Suprapubic skin (tissue), 4 donors: ENCODE results near the gene FBXL13. TPM values are rescaled to one million over a fixed set of nuclear protein-coding genes. Genes with fewer than 3 reads are reported as not detected.
"Not testable (repeated sequence)": the region's sequence is repeated elsewhere in the genome, so short reads cannot be mapped to it uniquely, and the experiment has no call there.

Experiments
- DNase-seq, 2 donors: peaks; one replicate each; pipeline ENCODE4 v3.0.0-alpha.2; 2019; ENCODE audit warnings: low spot score in 2 of 2
- H3K27ac ChIP-seq: fragments of 200-600 bp; sonication (generic); one replicate; pipeline ENCODE4 v1.5.1; 2019
- H3K27me3 ChIP-seq: fragments of 200-600 bp; sonication (generic); one replicate; pipeline ENCODE4 v1.5.1; 2019
- H3K36me3 ChIP-seq: fragments of 200-600 bp; sonication (generic); one replicate; pipeline ENCODE4 v1.5.1; 2019
- H3K4me1 ChIP-seq: fragments of 200-600 bp; sonication (generic); one replicate; pipeline ENCODE4 v1.5.1; 2019
- H3K4me3 ChIP-seq: fragments of 200-600 bp; sonication (generic); one replicate; pipeline ENCODE4 v1.5.1; 2019; ENCODE audit warnings: mild to moderate bottlenecking
- H3K9me3 ChIP-seq: fragments of 200-600 bp; sonication (generic); one replicate; pipeline ENCODE4 v1.5.1; 2019
- EP300 ChIP-seq: sonication (generic); formaldehyde crosslinking; IDR thresholded peaks from one replicate; pipeline ENCODE4 v1.6.1; 2017; ENCODE audit warnings: antibody characterized with exemption
- POLR2A ChIP-seq, 2 donors: fragments of 450-650 bp; IDR thresholded peaks; one replicate each; pipeline ENCODE4 v1.6.1; 2017; ENCODE audit warnings: antibody characterized with exemption in 2 of 2, mild to moderate bottlenecking in 2 of 2, moderate library complexity in 2 of 2
- POLR2AphosphoS5 ChIP-seq, 3 donors: sonication (generic); formaldehyde crosslinking; IDR thresholded peaks; one replicate each; pipeline ENCODE4 v1.6.1; 2017; ENCODE audit warnings: antibody characterized with exemption in 3 of 3
- WGBS: methylation state at CpG from one replicate; pipeline ENCODE4 v1.1.5; 2018; 5-methylcytosine and 5-hydroxymethylcytosine counted together
- total RNA-seq, 4 donors: library from RNA; depleted of rRNA; stranded (reverse); fragments of >200 nt; gene quantifications; one replicate each; pipeline ENCODE4 v1.1.0, GENCODE V29; 2016
- TF ChIP-seq, protein P1 (sequence below), 2 donors: fragments of 200-600 bp in 1 of 2; fragments of 450-650 bp in 1 of 2; sonication (generic) in 1 of 2; IDR thresholded peaks; one replicate each; pipeline ENCODE4 v1.5.1; 2016 to 2019; ENCODE audit warnings: antibody characterized with exemption in 2 of 2, mild to moderate bottlenecking in 1 of 2, moderate library complexity in 1 of 2

The FBXL13 gene
- total RNA-seq, 4 donors from 2014 or later = 0.30 to 1.4 (median 0.81) TPM

DNA sequence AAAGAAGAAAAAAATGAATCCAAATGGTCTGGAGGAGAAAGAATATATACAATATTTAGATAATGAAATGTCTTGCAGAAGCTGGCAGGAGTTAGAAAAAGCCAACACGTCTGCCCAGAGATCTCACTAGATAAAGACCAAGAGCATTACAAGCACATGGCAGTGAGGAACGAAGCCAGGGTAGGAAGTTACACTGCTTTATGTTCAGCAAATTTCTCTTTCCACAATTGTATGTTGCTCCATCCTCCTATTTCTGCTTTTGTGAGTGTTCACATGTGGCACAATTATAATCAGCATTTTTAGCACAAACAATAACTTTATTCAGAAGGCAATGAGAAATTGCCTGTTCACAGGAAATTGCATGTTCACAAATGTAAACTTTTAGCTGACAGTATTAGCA is 108.1 kb downstream of the FBXL13 start:
- Histone ChIP-seq H3K27ac (no peak overlapping the region), H3K4me1 (no peaks in the 10 kb centered on the region), H3K27me3 (no peaks in the 10 kb centered on the region), H3K4me3 (no peak overlapping the region), H3K36me3 (no peaks in the 10 kb centered on the region), H3K9me3 (no peaks in the 10 kb centered on the region)
- WGBS = 33% methylated on average over 2 of the region's 2 CpGs
- DNase-seq = no peak
- TF ChIP-seq, protein P1, sequence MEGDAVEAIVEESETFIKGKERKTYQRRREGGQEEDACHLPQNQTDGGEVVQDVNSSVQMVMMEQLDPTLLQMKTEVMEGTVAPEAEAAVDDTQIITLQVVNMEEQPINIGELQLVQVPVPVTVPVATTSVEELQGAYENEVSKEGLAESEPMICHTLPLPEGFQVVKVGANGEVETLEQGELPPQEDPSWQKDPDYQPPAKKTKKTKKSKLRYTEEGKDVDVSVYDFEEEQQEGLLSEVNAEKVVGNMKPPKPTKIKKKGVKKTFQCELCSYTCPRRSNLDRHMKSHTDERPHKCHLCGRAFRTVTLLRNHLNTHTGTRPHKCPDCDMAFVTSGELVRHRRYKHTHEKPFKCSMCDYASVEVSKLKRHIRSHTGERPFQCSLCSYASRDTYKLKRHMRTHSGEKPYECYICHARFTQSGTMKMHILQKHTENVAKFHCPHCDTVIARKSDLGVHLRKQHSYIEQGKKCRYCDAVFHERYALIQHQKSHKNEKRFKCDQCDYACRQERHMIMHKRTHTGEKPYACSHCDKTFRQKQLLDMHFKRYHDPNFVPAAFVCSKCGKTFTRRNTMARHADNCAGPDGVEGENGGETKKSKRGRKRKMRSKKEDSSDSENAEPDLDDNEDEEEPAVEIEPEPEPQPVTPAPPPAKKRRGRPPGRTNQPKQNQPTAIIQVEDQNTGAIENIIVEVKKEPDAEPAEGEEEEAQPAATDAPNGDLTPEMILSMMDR (IDR thresholded peaks at IDR 0.05) = no peak
- TF ChIP-seq POLR2A (IDR thresholded peaks at IDR 0.05) (no peak), EP300 (no peak), POLR2AphosphoS5 (IDR thresholded peaks at IDR 0.05) (no peak)

- not testable (repeated sequence) for DNase-seq, H3K27ac ChIP-seq, H3K4me3 ChIP-seq, H3K27me3 ChIP-seq, H3K36me3 ChIP-seq, H3K9me3 ChIP-seq, H3K4me1 ChIP-seq
- WGBS = 31% methylated on average over 1 of the region's 2 CpGs
Measured at GRCh38 chr7:102961993-102962392, 112.6 kb downstream of the FBXL13 start.

DNA sequence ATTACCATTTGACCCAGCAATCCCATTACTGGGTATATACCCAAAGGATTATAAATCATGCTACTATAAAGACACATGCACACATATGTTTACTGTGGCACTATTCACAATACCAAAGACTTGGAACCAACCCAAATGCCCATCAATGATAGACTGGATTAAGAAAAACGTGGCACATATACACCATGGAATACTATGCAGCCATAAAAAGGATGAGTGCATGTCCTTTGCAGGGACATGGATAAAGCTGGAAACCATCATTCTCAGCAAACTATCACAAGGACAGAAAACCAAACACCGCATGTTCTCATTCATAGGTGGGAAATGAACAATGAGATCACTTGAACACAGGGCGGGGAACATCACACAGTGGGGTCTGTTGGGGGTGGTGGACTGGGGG is 116.6 kb downstream of the FBXL13 start:
- WGBS = 92% methylated on average over 3 of the region's 3 CpGs
- H3K27ac ChIP-seq, H3K4me3 ChIP-seq, DNase-seq, H3K4me1 ChIP-seq, H3K36me3 ChIP-seq, H3K9me3 ChIP-seq, H3K27me3 ChIP-seq: not testable (repeated sequence)

DNA sequence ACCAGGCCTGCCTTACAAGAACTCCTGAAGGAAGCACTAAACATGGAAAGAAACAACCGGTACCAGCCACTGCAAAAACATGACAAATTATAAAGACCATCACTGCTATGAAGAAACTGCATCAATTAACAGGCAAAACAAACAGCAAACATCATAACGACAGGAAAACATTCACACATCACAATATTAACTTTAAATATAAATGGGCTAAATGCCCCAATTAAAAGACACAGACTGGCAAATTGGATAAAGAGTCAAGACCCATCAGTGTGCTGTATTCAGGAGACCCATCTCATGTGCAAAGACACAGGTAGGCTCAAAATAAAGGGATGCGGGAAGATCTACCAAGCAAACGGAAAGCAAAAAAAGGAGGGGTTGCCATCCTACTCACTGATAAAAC is 120.2 kb downstream of the FBXL13 start:
- not testable (repeated sequence) for H3K9me3 ChIP-seq, H3K4me3 ChIP-seq, H3K4me1 ChIP-seq, H3K36me3 ChIP-seq, H3K27ac ChIP-seq, H3K27me3 ChIP-seq, DNase-seq
- WGBS = 94% methylated on average over 4 of the region's 4 CpGs

- no peak for DNase-seq
- Histone ChIP-seq H3K4me3 (no peak overlapping the region), H3K9me3 (peaks cover 8% of the 10 kb centered on the region), H3K27ac (no peak overlapping the region), H3K36me3 (no peaks in the 10 kb centered on the region), H3K4me1 (no peaks in the 10 kb centered on the region), H3K27me3 (no peaks in the 10 kb centered on the region)
- TF ChIP-seq, protein P1 (IDR thresholded peaks at IDR 0.05) = no peak
- TF ChIP-seq POLR2A (IDR thresholded peaks at IDR 0.05) (no peak), EP300 (no peak), POLR2AphosphoS5 (IDR thresholded peaks at IDR 0.05) (no peak)
Measured at GRCh38 chr7:102953406-102953805, 121.2 kb downstream of the FBXL13 start.

DNA sequence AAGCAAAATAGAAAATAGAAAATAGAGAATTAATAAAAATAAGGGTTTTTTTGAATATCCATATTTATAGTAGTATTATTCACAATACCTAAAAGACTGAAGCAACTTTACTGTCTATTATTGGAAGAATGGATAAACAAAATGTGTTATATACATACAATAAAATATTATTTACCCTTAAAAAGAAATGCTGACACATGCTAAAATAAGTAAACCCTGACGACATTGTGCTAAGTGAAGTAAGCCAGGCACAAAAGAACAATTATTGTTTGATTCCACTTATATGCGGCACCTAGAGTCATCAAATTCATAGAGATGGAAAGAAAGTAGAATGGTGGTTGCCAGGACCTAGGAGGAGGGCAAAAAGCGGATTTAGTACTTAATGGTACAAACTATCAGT is 122.8 kb downstream of the FBXL13 start:
- TF ChIP-seq EP300 (no peak), POLR2AphosphoS5 (IDR thresholded peaks at IDR 0.05) (no peak), POLR2A (IDR thresholded peaks at IDR 0.05) (no peak)
- TF ChIP-seq, protein P1 (IDR thresholded peaks at IDR 0.05) = no peak
- H3K27ac ChIP-seq = no peak overlapping the region
- 94% methylated on average over 3 of the region's 3 CpGs for WGBS

DNA sequence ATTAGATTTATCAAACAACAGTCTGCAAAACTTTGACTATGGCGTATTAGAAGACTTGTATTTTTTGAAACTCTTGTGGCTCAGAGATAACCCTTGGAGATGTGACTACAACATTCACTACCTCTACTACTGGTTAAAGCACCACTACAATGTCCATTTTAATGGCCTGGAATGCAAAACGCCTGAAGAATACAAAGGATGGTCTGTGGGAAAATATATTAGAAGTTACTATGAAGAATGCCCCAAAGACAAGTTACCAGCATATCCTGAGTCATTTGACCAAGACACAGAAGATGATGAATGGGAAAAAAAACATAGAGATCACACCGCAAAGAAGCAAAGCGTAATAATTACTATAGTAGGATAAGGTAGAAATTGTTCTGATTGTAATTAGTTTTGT is 130.4 kb downstream of the FBXL13 start:
- H3K9me3 ChIP-seq = no peaks in the 10 kb centered on the region
- DNase-seq = no peak
- peaks cover 3% of the 10 kb centered on the region for H3K4me1 ChIP-seq
- H3K27me3 ChIP-seq = no peaks in the 10 kb centered on the region
- no peak overlapping the region for H3K27ac ChIP-seq
- TF ChIP-seq POLR2A (IDR thresholded peaks at IDR 0.05) = no peak
- TF ChIP-seq, protein P1 (IDR thresholded peaks at IDR 0.05) = no peak
- TF ChIP-seq EP300 = no peak
- TF ChIP-seq POLR2AphosphoS5 (IDR thresholded peaks at IDR 0.05) = no peak
- no peak overlapping the region for H3K4me3 ChIP-seq
- H3K36me3 ChIP-seq = no peaks in the 10 kb centered on the region
- 93% methylated on average over 4 of the region's 4 CpGs for WGBS

More for the DNA sequence above, 122.8 kb downstream of the FBXL13 start:
- Histone ChIP-seq H3K4me1 (no peaks in the 10 kb centered on the region), H3K36me3 (no peaks in the 10 kb centered on the region), H3K4me3 (no peak overlapping the region), H3K27me3 (no peaks in the 10 kb centered on the region), H3K9me3 (peaks cover 6% of the 10 kb centered on the region)
- no peak for DNase-seq
